Spleen (tissue), 7 donors: ENCODE data around the gene CASQ1.

Experiments used
- CTCF ChIP-seq, 11 experiments: fragments of 200-600 bp in 7 of 11; fragments of 450-650 bp in 4 of 11; sonication (generic) in 4 of 11; IDR thresholded peaks in 8 of 11; conservative IDR thresholded peaks in 3 of 11; 1 replicate in 7 of 11; 2 replicates in 4 of 11; pipeline versions ENCODE4 v1.4.0 to v1.8.0; 2016 to 2021; ENCODE audit warnings: antibody characterized with exemption in 11 of 11, inconsistent platforms in 4 of 11, mild to moderate bottlenecking in 1 of 11
- POLR2AphosphoS5 ChIP-seq, 3 donors: sonication (generic); formaldehyde crosslinking; IDR thresholded peaks; one replicate each; pipeline ENCODE4 v1.5.1; 2017; ENCODE audit warnings: antibody characterized with exemption in 3 of 3
- donor health status: DM: no; HTN: no; CAD: no; lungs with moderate emphysema.
- donor health status: DM: no; HTN: no; CAD: no.
- donor health status: DM: no; HTN: no; CAD: no.

DNA sequence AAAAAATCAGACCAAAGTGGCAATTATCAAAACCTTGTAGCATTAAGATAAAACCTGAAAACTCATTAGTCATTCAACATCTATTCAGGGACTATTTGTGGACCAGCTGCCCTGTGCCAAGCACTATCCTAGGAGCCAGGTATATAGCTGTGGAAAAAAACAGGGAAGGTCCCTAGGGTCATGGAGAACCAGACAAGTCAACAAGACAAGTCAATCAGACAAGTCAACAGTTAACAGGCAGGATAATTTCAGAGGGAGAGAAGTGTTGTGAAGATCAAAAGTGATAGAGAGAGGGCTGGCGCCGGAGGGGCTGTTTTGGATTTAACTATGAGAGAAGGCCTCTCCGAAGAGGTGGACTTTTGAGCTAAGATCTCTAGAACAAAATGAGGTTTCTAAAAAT lies 42.3 kb upstream of the CASQ1 start:
- TF ChIP-seq CTCF (IDR thresholded peaks at IDR 0.05 in 8 of 11, conservative IDR thresholded peaks at IDR 0.05 in 3 of 11) (no peak), POLR2AphosphoS5 (IDR thresholded peaks at IDR 0.05) (no peak)
